A549 (cell line): ENCODE data around the gene SUMO2. TPM values are rescaled to one million over a fixed set of nuclear protein-coding genes. Genes with fewer than 3 reads are reported as not detected.

Experiments
- ATAC-seq, 2 experiments: fragments of 200-7000 bp in 1 of 2; fragments of >200 bp in 1 of 2; cut with Nextera tagmentation in 1 of 2; cut with Tn5 transposase in 1 of 2; 3 replicates each; pipeline versions ENCODE4 v1.8.0 to v1.9.1; 2018 to 2020; ENCODE audit warnings: mild to moderate bottlenecking in 1 of 2, moderate library complexity in 1 of 2
- CTCF ChIA-PET: fragments of 300-600 bp; sonication (Branson Sonifier 250); formaldehyde crosslinking; extraction: SDS; loops from one replicate; lab custom pipeline; 2021; ENCODE audit warnings: antibody characterized with exemption, inconsistent platforms; lab: Yijun Ruan, JAX
- POLR2A ChIA-PET: fragments of 350-600 bp; formaldehyde crosslinking; extraction: SDS; loops from one replicate; lab custom pipeline; 2021; ENCODE audit warnings: antibody characterized with exemption, inconsistent platforms; lab: Yijun Ruan, JAX
- DNase-seq, 2 experiments: peaks; one replicate each; pipeline versions ENCODE4 v3.0.0 to v3.0.0-alpha.2; 2011 to 2016; ENCODE audit warnings: low read depth in 1 of 2, low spot score in 1 of 2
- FAIRE-seq: peaks from 2 replicates; lab custom pipeline; 2011; peaks lifted over from hg19 to GRCh38; lab: Jason Lieb, UNC
- H3K27ac ChIP-seq, 2 experiments: fragments of >200 bp; sonication (Bioruptor Twin); formaldehyde crosslinking; 3 replicates each; pipeline ENCODE4 v1.5.1; 2016 to 2017
- H3K4me1 ChIP-seq: fragments of >200 bp; sonication (Bioruptor Twin); formaldehyde crosslinking; 3 replicates; pipeline ENCODE4 v1.6.1; 2016
- H3K4me2 ChIP-seq: fragments of >200 bp; sonication (Bioruptor Twin); formaldehyde crosslinking; 3 replicates; pipeline ENCODE4 v1.6.1; 2016
- H3K4me3 ChIP-seq: fragments of >200 bp; sonication (Bioruptor Twin); formaldehyde crosslinking; 3 replicates; pipeline ENCODE4 v1.5.1; 2016
- H3K9me3 ChIP-seq: fragments of >200 bp; sonication (Bioruptor Twin); formaldehyde crosslinking; 3 replicates; pipeline ENCODE4 v1.6.1; 2016
- ATOH8 ChIP-seq: fragments of 250-450 bp; sonication (Bioruptor Pico); IDR thresholded peaks from 2 replicates; pipeline ENCODE4 v1.5.0; 2020; ENCODE audit warnings: low read depth, mild to moderate bottlenecking, moderate library complexity
- BCL3 ChIP-seq: fragments of >200 bp; sonication (Bioruptor Twin); formaldehyde crosslinking; IDR thresholded peaks from 3 replicates; pipeline ENCODE4 v1.6.1; 2016
- CHD2 ChIP-seq: fragments of 150-350 bp; IDR thresholded peaks from 2 replicates; pipeline ENCODE4 v1.6.1; 2014; ENCODE audit warnings: low read length; ENCODE audit not compliant: partially characterized antibody
- ESRRA ChIP-seq: fragments of 150-350 bp; IDR thresholded peaks from 2 replicates; pipeline ENCODE4 v1.6.1; 2014; ENCODE audit warnings: mild to moderate bottlenecking, low read length, borderline replicate concordance
- FOSB ChIP-seq: fragments of 250-450 bp; sonication (Bioruptor Pico); IDR thresholded peaks from 2 replicates; pipeline ENCODE4 v1.5.0; 2020; ENCODE audit warnings: mild to moderate bottlenecking, moderate library complexity
- HES2 ChIP-seq: fragments of >200 bp; sonication (Bioruptor Twin); formaldehyde crosslinking; IDR thresholded peaks from 2 replicates; pipeline ENCODE4 v1.6.1; 2016
- HOXA7 ChIP-seq: fragments of 250-450 bp; sonication (Bioruptor Pico); IDR thresholded peaks from 2 replicates; pipeline ENCODE4 v1.5.0; 2020; ENCODE audit warnings: mild to moderate bottlenecking, moderate library complexity
- HOXB13 ChIP-seq: fragments of 250-450 bp; sonication (Bioruptor Pico); IDR thresholded peaks from 2 replicates; pipeline ENCODE4 v1.5.0; 2020; ENCODE audit warnings: low read depth, mild to moderate bottlenecking, moderate library complexity
- JUN ChIP-seq, 2 experiments: fragments of >200 bp; sonication (Bioruptor Twin); formaldehyde crosslinking; IDR thresholded peaks; 2 replicates in 1 of 2; 3 replicates in 1 of 2; pipeline ENCODE4 v1.6.1; 2016 to 2017
- KDM5A ChIP-seq: fragments of 200-600 bp; sonication (generic); IDR thresholded peaks from 2 replicates; pipeline ENCODE4 v1.6.1; 2016; ENCODE audit warnings: antibody characterized with exemption, mild to moderate bottlenecking
- MAFK ChIP-seq: fragments of 450-650 bp; IDR thresholded peaks from 2 replicates; pipeline ENCODE4 v1.6.1; 2014; ENCODE audit not compliant: partially characterized antibody
- MYC ChIP-seq: IDR thresholded peaks from 2 replicates; pipeline ENCODE4 v1.6.1; 2012; ENCODE audit warnings: mild to moderate bottlenecking, inconsistent platforms, low read length, improper control_type of control experiment, borderline replicate concordance
- NPAS2 ChIP-seq: fragments of 250-450 bp; sonication (Bioruptor Pico); IDR thresholded peaks from 2 replicates; pipeline ENCODE4 v1.8.0; 2022; ENCODE audit warnings: mild to moderate bottlenecking, moderate library complexity, borderline replicate concordance
- PBX3 ChIP-seq: IDR thresholded peaks from 2 replicates; pipeline ENCODE4 v1.6.1; 2012
- PHF8 ChIP-seq: fragments of 200-600 bp; sonication (generic); IDR thresholded peaks from 2 replicates; pipeline ENCODE4 v1.6.1; 2016; ENCODE audit warnings: low read depth, mild to moderate bottlenecking, antibody characterized with exemption, moderate library complexity, borderline replicate concordance
- POLR2A ChIP-seq: IDR thresholded peaks from 2 replicates; pipeline ENCODE4 v1.6.1; 2012; ENCODE audit warnings: mild to moderate bottlenecking, low read length
- RCOR1 ChIP-seq: fragments of 150-350 bp; IDR thresholded peaks from 2 replicates; pipeline ENCODE4 v1.6.1; 2014; ENCODE audit warnings: antibody characterized with exemption, low read length, low read depth
- REST ChIP-seq: fragments of 200-600 bp; sonication (generic); IDR thresholded peaks from 2 replicates; pipeline ENCODE4 v1.6.1; 2016; ENCODE audit warnings: antibody characterized with exemption, mild to moderate bottlenecking, moderate library complexity
- RFX5 ChIP-seq: fragments of 450-650 bp; IDR thresholded peaks from 2 replicates; pipeline ENCODE4 v1.7.1; 2014; ENCODE audit warnings: antibody characterized with exemption, mild to moderate bottlenecking, moderate library complexity
- RNF2 ChIP-seq: fragments of 200-600 bp; sonication (generic); IDR thresholded peaks from 2 replicates; pipeline ENCODE4 v1.6.1; 2016; ENCODE audit warnings: low read depth, mild to moderate bottlenecking, antibody characterized with exemption, moderate library complexity, borderline replicate concordance
- SMC3 ChIP-seq: fragments of >200 bp; sonication (Bioruptor Twin); formaldehyde crosslinking; IDR thresholded peaks from 3 replicates; pipeline ENCODE4 v1.6.1; 2018; ENCODE audit warnings: inconsistent platforms
- SREBF2 ChIP-seq: fragments of 450-650 bp; IDR thresholded peaks from 2 replicates; pipeline ENCODE4 v1.6.1; 2014; ENCODE audit warnings: mild to moderate bottlenecking, moderate library complexity
- WGBS: methylation state at CpG from one replicate; pipeline ENCODE4 v1.1.6; 2017; ENCODE audit errors: missing lambda C conversion rate; 5-methylcytosine and 5-hydroxymethylcytosine counted together
- polyA plus RNA-seq, 4 experiments: library from polyadenylated mRNA; depleted of rRNA in 3 of 4; stranded (reverse); fragments of >200 nt; fragmentation: RNase III in 1 of 4; extraction: RNeasy Plus Mini Kit Qiagen cat#74134 plus additional on column Dnase treatment in 1 of 4; gene quantifications; 2 replicates in 3 of 4; 3 replicates in 1 of 4; pipeline ENCODE4 v1.2.3, GENCODE V29; 2011 to 2017

SUMO2 gene
- polyA plus RNA-seq, 2 of the 4 experiments (the other 2 are of a cell fraction): 525 to 545 TPM

GRCh38 chr17:75144816-75145512, 37.8 kb downstream of the SUMO2 start:
- CTCF ChIA-PET: interaction anchor here (0.9 to 62.2 kb wide), 9 partner anchors 9 to 58 kb away, joined by 3 to 3429 read pairs (median 3); partner anchors contain the start of genes ARMC7, ATP5PD, JPT1 and KCTD2
- no peaks in the 10 kb centered on the region for H3K9me3 ChIP-seq
- FAIRE-seq: no peak
- H3K27ac ChIP-seq: no peak overlapping the region
- no peak overlapping the region for H3K4me3 ChIP-seq
- H3K4me1 ChIP-seq: peaks cover 25% of the 10 kb centered on the region
- ATAC-seq: no peak
- DNase-seq: no peak
- 86% methylated on average over 11 of the region's 11 CpGs for WGBS
- TF ChIP-seq ESRRA: no peak
- no peak for TF ChIP-seq PHF8
- no peak for TF ChIP-seq POLR2A
- TF ChIP-seq RFX5: no peak
- no peak for TF ChIP-seq KDM5A
- TF ChIP-seq RCOR1: no peak
- TF ChIP-seq CHD2: no peak
- no peak for TF ChIP-seq REST
- no peak for TF ChIP-seq SMC3
- no peak for TF ChIP-seq MAFK
- no peak for TF ChIP-seq HOXB13 (CRISPR knock-in tag)
- no peak for TF ChIP-seq NPAS2
- TF ChIP-seq MYC: no peak
- no peak for TF ChIP-seq HOXA7 (CRISPR knock-in tag)
- TF ChIP-seq SREBF2: no peak
- no peak for TF ChIP-seq ATOH8 (CRISPR knock-in tag)
- no peak for TF ChIP-seq HES2
- TF ChIP-seq RNF2: no peak
- no peak for TF ChIP-seq FOSB (CRISPR knock-in tag)
- TF ChIP-seq, all 56 proteins: peak for 0
- no peak overlapping the region for H3K4me2 ChIP-seq
- POLR2A ChIA-PET: interaction anchor here (0.9 to 3.3 kb wide), 3 partner anchors 9 to 21 kb away, joined by 3 to 18 read pairs (median 16); partner anchors contain the start of genes JPT1 and NT5C

- no peak for DNase-seq
- ATAC-seq: 0 out of 6 replicates have a peak, but pooled peaks of 1 of the 2 experiments have one; percentile 21
- ChIA-PET CTCF (interaction anchor here (0.7 to 62.2 kb wide), 5 partner anchors 11 to 59 kb away, joined by 3 to 3429 read pairs (median 24); partner anchors contain the start of genes ARMC7, ATP5PD, KCTD2 and NT5C), POLR2A (no interaction called here)
- Histone ChIP-seq H3K9me3 (no peaks in the 10 kb centered on the region), H3K4me1 (no peaks in the 10 kb centered on the region), H3K4me2 (no peak overlapping the region), H3K27ac (no peak overlapping the region), H3K4me3 (no peak overlapping the region)
- TF ChIP-seq BCL3: no peak
- no peak for TF ChIP-seq PBX3
- TF ChIP-seq SMC3: no peak
- TF ChIP-seq JUN (IDR thresholded peaks at IDR 0.05): no peak
- WGBS: 90% methylated on average over 12 of the region's 13 CpGs
- FAIRE-seq: no peak
These were observed 40.4 kb downstream of the SUMO2 start for GRCh38 chr17:75142236-75142971.
